GM12873 (cell line): ENCODE measurements around the gene PHRF1.

Source experiments
- CTCF ChIP-seq: IDR thresholded peaks from 2 replicates; pipeline ENCODE4 v1.5.1; 2012; ENCODE audit warnings: low read depth, mild to moderate bottlenecking, moderate library complexity, low read length, control low read depth; ENCODE audit not compliant: insufficient read depth; ENCODE audit errors: missing control alignments

PHRF1 gene

DNA sequence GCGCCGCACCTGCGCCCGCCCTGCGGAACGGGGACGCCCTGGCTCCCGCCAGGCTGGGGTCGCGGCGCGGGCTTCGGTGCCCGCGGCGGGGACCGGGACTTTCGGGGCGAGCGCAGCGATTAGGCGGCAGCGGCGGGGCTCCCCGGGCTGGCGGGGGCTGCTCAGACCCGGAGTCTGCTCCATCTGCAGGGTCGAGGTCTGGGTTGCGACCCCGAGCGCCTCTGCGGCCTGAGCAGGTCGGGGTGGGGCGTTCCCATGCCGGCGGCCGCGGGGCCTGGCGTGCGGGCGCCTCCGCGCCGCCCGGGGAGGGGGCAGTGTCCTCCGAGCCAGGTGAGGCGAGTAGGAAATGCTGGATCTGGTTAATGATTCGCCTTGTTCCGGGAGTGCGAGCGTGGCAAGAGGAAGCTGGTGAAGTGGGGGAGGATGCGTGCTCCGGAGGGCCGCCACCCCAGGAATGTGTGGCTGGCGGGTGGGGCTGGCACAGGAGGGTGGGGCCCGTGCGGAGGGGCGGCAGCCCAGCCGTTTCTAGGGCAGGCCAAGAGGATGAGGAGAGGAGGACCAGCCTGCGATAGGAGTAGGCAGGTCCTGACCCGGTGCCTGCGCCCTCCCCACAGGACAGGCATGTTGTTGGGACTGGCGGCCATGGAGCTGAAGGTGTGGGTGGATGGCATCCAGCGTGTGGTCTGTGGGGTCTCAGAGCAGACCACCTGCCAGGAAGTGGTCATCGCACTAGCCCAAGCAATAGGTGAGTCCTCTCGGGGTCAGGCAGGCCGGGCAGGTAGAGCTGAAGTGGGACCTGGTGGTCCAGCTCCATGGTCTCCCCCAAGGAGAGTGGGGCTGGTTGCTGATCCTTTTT, 14.9 kb upstream of the PHRF1 start:
- no peak for TF ChIP-seq CTCF

GRCh38 chr11:562046-562645, 14.1 kb upstream of the PHRF1 start:
- TF ChIP-seq CTCF: no peak

- no peak for TF ChIP-seq CTCF
Measured at GRCh38 chr11:563066-563811, 13.0 kb upstream of the PHRF1 start.

DNA sequence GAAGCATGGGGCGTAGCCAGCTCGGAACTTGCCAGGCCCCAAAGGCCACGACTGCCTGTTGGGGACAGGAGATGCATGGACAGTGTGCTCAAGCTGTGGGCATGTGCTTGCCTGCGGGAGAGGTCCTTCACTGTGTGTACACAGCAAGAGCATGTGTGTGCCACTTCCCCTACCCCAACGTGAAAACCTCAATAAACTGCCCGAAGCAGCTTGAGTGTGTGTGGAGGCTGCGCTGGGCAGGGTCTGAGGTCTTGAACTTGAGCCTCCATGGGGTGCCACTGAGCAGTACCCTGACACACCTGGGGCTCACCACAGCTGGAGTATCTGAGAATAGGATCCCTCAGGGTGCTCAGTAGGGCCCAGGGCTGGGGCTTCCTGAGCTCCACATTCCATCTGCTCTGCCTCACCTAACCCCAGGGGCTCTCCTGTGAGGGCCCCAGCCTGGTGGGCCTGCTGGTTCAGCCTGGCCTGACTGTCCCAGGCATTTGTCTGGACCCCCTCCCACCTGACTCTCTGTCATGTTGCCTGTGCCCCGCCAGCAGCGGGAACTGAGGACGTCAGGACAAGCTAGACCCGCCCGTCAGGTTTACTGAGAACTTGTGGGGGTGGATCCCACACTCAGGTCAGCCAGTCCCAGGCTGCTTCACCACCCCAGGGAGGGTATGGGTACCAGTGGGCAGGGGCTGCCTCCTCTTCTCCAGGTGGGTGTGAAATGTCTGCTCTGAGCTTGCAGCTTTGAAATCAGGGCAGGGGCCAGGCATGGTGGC, 12.3 kb upstream of the PHRF1 start:
- TF ChIP-seq CTCF: no peak

GRCh38 chr11:565921-566509, 10.3 kb upstream of the PHRF1 start:
- no peak for TF ChIP-seq CTCF

- TF ChIP-seq CTCF: no peak
Measured at GRCh38 chr11:567011-567628, 9.2 kb upstream of the PHRF1 start.
